Immature natural killer cell (primary cell): ENCODE measurements around the gene IDUA. TPM values are rescaled to one million over a fixed set of nuclear protein-coding genes. Genes with fewer than 3 reads are reported as not detected.

Source experiments
- DNase-seq, 3 donors: peaks; one replicate each; pipeline ENCODE4 v3.0.0; 2022; ENCODE audit warnings: mixed read lengths in 1 of 3
- H3K27ac Mint-ChIP-seq, 6 donors: one replicate each; pipeline ENCODE4 v1.8.0; 2020; ENCODE audit warnings: mixed read lengths in 6 of 6, mild to moderate bottlenecking in 5 of 6, inconsistent platforms in 4 of 6, moderate library complexity in 3 of 6
- H3K27me3 Mint-ChIP-seq, 3 donors: one replicate each; pipeline ENCODE4 v1.8.0; 2020 to 2021; ENCODE audit warnings: low read depth in 3 of 3, mild to moderate bottlenecking in 3 of 3, mixed read lengths in 3 of 3, moderate library complexity in 3 of 3, inconsistent platforms in 1 of 3
- H3K36me3 Mint-ChIP-seq, 3 donors: one replicate each; pipeline ENCODE4 v1.8.0; 2020; ENCODE audit warnings: mixed read lengths in 3 of 3, inconsistent platforms in 2 of 3, mild to moderate bottlenecking in 2 of 3
- H3K4me1 Mint-ChIP-seq, 2 donors: one replicate each; pipeline ENCODE4 v1.8.0; 2020; ENCODE audit warnings: inconsistent platforms in 2 of 2, mild to moderate bottlenecking in 2 of 2, mixed read lengths in 2 of 2, moderate library complexity in 1 of 2
- H3K4me3 Mint-ChIP-seq, 5 donors: one replicate each; pipeline ENCODE4 v1.8.0; 2020; ENCODE audit warnings: mild to moderate bottlenecking in 5 of 5, mixed read lengths in 5 of 5, inconsistent platforms in 3 of 5, moderate library complexity in 3 of 5
- H3K9me3 Mint-ChIP-seq, 6 donors: one replicate each; pipeline ENCODE4 v1.8.0; 2020; ENCODE audit warnings: mild to moderate bottlenecking in 6 of 6, mixed read lengths in 6 of 6, inconsistent platforms in 4 of 6, moderate library complexity in 3 of 6
- polyA plus RNA-seq, 3 donors: library from polyadenylated mRNA; unstranded; fragments of 300-500 nt; fragmentation: Illumina TruSeq; gene quantifications; one replicate each; pipeline ENCODE4 v1.2.3, GENCODE V29; 2021

IDUA gene
- polyA plus RNA-seq, 3 donors from 2014 or later: 5.6 to 12.2 (median 6.3) TPM

DNA sequence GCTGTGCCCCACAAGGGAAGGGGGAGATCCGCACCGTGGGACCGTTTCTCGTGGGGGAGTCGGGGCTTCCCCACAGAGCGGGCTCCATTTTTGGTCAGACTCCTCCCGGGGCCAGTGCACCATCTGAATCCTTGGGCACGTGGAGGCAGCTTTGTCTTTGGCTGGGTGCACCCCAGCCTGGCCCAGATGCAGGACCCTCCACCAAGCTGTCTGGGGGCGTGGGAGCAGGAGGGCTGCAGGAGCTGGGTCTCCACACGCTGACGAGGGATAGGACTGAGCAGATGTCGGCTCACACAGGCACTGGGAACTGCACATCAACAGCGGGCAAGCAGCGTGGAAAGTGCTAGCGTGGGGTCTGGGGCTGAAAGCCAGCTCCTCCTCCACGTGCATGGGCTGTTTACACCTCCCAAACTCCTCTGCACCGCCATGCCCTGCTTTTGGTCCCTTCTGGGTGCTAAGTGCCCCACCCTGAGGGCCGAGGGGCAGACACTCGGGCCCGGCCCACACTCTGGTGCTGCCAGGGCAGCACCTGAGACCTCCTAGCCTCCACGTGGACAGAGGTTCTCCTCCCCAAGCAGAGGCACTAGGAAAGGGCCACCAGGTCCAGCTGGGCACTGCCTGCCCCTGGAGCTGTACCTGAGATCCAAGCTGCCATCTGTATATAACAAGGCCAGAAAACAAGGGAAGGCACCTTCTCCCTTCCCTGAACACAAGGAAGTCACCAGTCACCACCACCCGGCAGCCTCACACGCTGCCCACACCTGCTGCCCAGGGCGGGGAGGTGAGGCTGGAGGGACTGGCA is 27.3 kb upstream of the IDUA start:
- H3K4me1 Mint-ChIP-seq: peaks cover 0 to 3% of the 10 kb centered on the region in 2 donors
- H3K36me3 Mint-ChIP-seq: peaks cover 0 to 8% (median 7%) of the 10 kb centered on the region in 3 donors
- H3K9me3 Mint-ChIP-seq: peaks cover 0 to 2% (median 0%) of the 10 kb centered on the region in 6 donors
- peaks cover 0 to 10% (median 2%) of the 10 kb centered on the region in 3 donors for H3K27me3 Mint-ChIP-seq
- DNase-seq: no peak
- H3K4me3 Mint-ChIP-seq: no peak overlapping the region
- peak overlapping the region in 2 of 6 donors; percentile 23 to 61 for H3K27ac Mint-ChIP-seq

DNA sequence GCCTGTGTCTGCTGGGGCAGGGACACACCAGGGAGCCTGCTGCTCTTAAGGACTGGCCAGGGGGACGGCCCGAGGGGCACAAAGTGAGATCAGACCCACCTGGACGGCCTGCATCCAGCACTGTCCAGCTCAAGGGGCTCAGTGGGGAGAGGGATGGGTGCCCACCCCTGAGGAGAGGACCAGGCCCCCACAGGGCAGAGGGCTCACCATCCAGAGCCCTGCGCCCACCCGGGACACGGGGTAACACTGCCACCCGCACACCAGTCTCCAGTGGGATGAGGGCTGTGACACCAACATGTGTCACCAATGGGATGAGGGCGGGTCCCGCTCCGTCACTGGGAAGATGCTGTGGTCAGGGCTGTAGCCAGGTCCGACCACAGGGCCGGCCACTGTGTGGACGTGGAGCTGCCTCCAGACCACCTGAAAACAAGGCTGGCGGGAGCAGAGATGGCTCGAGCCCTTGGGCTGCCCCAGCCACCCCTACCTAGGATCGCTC is 26.7 kb upstream of the IDUA start:
- Mint-ChIP-seq H3K9me3 (peaks cover 0 to 2% (median 0%) of the 10 kb centered on the region in 6 donors), H3K27me3 (peaks cover 0 to 10% (median 2%) of the 10 kb centered on the region in 3 donors), H3K4me1 (peaks cover 0 to 3% of the 10 kb centered on the region in 2 donors), H3K36me3 (peaks cover 0 to 5% (median 3%) of the 10 kb centered on the region in 3 donors), H3K27ac (no peak overlapping the region), H3K4me3 (no peak overlapping the region)
- DNase-seq: no peak

DNA sequence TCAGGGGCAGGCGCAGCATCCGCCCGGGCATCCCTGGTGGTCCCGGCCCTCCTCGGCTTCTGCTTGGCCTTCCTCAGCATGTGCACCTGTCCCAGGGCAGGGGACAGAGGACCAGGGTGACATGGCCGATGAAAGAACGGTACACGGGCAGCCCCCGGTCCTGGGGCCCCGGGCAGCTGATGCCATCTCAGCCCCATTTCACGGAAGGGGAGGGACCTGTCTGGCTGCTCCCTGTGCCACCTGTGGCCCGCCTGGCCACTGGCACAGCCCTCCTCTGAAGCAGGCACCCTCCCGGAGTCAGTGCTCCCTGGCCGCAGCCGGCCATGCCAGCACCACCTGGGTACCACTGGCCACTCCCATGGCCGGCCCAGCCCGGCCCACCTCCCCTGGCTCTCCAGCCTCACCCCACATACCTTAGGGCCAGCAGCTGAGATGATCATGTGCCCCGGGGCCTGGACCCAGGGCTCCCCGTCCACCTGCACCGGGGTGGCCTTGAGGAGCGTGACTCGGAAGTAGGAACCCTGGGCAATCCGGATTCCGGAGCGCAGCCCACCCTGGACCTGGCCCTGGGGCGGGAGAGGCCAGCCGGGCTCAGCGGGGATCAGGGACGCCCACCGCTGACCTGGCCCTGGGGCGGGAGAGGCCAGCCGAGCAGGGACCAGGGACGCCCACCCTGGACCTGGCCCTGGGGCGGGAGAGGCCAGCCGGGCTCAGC is 26.1 kb upstream of the IDUA start:
- DNase-seq: no peak
- no peak overlapping the region for H3K4me3 Mint-ChIP-seq
- H3K27ac Mint-ChIP-seq: no peak overlapping the region
- H3K4me1 Mint-ChIP-seq: peaks cover 0 to 3% of the 10 kb centered on the region in 2 donors
- peaks cover 0 to 2% (median 0%) of the 10 kb centered on the region in 6 donors for H3K9me3 Mint-ChIP-seq
- peaks cover 0 to 10% (median 2%) of the 10 kb centered on the region in 3 donors for H3K27me3 Mint-ChIP-seq
- peaks cover 0 to 5% (median 3%) of the 10 kb centered on the region in 3 donors for H3K36me3 Mint-ChIP-seq

DNA sequence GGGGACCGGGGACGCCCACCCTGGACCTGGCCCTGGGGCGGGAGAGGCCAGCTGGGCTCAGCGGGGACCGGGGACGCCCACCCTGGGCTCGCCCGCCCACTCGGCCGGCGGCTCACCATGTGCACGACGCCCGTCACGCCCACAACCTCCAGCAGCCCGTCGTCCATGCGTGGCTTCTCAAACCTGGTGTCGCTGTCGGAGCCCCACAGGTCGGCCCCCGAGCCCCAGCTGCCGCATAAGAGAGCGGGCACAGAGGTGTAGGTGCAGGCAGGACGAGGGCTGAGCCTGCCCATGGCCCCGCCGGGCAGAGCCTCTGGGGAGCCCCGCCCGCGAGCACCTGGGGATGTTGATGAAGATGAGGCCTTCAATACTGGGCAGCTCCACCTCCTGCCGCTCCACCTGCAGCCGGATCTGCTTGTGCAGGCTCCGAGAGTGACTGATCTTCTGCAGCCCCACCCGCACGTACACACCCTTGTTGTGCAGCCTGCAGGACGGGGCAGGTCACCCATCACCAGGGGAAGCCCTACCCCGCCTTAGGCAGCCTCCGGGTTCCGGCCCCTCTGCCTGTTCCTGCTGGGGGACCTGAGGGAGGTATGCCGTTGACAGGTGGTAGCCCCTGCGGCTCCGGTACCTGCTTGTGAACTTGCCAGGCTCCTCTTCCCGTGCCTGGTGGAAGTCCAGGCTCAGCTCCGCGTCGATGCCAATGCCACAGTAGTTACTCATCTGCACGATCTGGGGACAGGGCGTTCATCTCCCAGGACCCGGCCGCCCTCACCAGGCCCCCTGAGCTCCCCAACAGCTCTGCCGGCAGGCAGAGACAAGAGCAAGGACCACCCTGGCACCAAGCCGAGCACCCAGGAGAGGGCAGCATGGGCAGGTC is 25.3 kb upstream of the IDUA start:
- H3K9me3 Mint-ChIP-seq: peaks cover 0 to 2% (median 0%) of the 10 kb centered on the region in 6 donors
- no peak for DNase-seq
- peak overlapping the region in 1 of 6 donors; percentile 13 for H3K27ac Mint-ChIP-seq
- H3K36me3 Mint-ChIP-seq: peaks cover 0 to 5% (median 2%) of the 10 kb centered on the region in 3 donors
- peaks cover 0 to 12% (median 2%) of the 10 kb centered on the region in 3 donors for H3K27me3 Mint-ChIP-seq
- no peak overlapping the region for H3K4me3 Mint-ChIP-seq
- H3K4me1 Mint-ChIP-seq: peaks cover 0 to 3% of the 10 kb centered on the region in 2 donors

DNA sequence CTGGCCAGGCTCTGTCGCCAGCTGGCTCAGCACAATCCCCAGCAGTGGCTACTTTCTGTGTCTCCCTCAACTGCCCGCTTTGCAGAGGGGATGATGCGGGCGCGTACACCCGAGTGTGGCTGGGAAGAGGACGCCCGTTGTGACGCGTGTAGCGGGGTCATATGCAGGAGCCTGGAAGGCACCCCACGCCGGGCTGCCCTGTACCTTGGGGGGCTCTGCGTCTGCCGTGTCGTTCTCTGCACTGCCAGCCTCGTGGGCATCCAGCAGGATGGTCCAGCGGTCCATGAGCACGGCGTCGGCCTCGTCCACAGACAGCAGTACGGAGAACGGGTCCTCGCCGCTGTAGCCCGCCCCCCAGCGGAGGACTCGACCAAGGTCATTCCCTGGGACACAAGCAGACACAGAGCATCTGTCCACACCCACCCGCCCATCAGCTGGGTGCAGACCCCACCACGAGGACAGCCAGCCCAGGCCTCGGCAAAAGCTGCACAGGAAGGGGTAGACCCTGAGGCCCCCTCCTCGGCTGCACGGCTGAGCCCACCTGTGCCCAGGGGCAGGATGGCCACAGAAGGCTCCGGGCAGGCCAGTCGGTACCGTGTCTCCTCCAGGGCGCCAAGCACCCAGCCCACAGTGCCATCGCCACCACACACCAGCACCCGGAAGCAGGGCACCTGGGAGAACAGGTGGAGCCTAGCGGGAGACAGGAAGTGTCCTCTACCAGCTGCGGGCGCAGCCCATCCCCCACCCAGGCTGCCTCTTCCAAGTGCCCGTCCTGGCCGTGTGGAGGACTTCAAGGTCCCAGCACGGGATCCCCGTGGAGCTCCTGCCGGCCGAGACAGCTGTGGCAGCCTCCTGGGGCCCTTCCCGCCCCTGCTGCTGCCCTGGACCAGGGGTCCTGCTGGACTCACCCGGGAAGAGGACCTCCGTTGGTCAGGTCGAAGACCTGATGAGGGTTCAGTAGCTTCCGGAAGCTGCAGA is 24.3 kb upstream of the IDUA start:
- Mint-ChIP-seq H3K4me1 (peaks cover 0 to 3% of the 10 kb centered on the region in 2 donors), H3K4me3 (no peak overlapping the region), H3K27ac (peak overlapping the region in 1 of 6 donors; percentile 13), H3K36me3 (peaks cover 0 to 5% (median 0%) of the 10 kb centered on the region in 3 donors), H3K9me3 (peaks cover 0 to 2% (median 0%) of the 10 kb centered on the region in 6 donors), H3K27me3 (peaks cover 0 to 11% (median 2%) of the 10 kb centered on the region in 3 donors)
- no peak for DNase-seq

DNA sequence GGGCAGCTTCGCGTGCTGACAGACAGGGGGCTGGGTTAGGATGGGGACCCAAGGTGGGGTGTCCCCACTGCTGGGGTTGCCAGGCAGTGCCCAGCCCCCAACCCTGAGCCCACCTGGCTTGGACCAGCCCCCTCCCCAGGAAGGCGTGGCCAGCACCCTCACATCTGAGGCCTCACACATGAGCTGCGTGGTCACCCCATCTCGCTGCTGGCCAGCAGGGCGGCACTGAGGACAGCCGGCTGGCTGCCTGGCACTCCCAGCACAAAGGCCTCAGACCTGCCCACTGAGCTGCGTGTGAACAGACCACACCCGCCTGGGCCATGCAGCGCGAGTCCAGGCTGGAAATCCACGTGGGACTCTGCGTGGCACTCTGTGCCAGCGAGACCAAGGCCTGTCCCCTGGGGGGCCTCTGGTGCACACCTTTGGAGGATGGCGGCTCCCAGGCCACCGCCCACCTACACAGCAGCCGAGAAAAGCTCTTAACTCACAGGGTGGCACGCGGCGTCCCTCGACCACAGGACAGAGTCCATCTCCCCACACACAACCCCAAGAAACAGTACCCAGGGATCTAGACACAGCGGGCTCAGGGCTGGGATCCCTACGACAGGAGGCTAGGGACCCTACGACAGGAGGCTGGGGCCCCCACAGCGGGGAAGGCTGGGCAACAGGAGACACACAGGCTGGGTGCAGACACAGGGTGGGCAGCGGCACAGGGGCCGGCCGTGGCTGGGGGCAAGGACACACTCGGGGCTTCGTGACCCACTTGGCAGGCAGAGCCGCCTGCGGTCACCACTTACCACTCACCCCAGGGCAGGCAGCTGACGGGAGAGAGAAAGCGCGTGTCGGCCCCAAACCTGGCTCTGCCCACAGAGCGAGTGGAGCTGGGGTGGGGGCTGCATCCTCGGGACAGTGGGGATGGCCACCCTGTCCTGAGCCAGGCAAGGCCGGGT is 23.3 kb upstream of the IDUA start:
- Mint-ChIP-seq H3K4me3 (no peak overlapping the region), H3K36me3 (peaks cover 0 to 4% (median 0%) of the 10 kb centered on the region in 3 donors), H3K9me3 (peaks cover 0 to 2% (median 0%) of the 10 kb centered on the region in 6 donors), H3K27ac (peak overlapping the region in 1 of 6 donors; percentile 26), H3K27me3 (peaks cover 0 to 9% (median 2%) of the 10 kb centered on the region in 3 donors), H3K4me1 (peaks cover 0 to 3% of the 10 kb centered on the region in 2 donors)
- no peak for DNase-seq

DNA sequence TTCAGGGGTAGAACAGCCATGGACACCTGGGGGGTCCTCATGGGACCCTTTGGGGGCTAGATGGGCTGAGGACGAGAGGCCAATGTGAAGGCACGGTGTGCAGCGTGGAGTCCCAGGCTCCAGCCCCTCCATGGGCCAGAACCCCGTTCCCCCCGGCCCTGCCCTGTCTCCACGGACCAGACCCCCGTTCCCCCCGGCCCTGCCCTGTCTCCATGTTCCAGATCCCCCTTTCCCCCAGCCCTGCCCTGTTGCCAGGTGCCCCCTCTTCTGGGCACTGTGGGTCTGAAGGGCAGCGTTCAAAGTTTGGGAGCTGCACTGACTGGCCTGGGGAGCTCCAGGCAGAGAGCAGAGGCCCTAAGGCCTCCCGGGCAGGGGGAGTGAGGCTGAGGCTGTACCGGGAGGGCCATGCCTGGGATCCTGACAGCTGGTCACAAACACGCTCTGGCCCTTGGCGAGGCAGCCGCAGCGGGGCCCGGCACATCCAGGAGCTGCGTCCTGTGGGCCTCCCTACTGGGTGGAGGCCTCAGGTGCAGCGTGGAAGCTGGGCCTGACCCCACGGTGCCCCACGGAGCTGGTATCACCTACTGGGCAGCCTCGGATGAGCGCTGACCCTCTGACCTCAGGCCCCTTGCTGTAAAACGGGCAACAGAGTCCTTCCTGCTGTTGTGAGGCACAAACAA is 22.4 kb upstream of the IDUA start:
- Mint-ChIP-seq H3K4me3 (no peak overlapping the region), H3K36me3 (no peaks in the 10 kb centered on the region), H3K27ac (no peak overlapping the region), H3K4me1 (peaks cover 4% of the 10 kb centered on the region in 2 donors), H3K9me3 (peaks cover 0 to 2% (median 0%) of the 10 kb centered on the region in 6 donors), H3K27me3 (peaks cover 0 to 9% (median 0%) of the 10 kb centered on the region in 3 donors)
- no peak for DNase-seq

DNA sequence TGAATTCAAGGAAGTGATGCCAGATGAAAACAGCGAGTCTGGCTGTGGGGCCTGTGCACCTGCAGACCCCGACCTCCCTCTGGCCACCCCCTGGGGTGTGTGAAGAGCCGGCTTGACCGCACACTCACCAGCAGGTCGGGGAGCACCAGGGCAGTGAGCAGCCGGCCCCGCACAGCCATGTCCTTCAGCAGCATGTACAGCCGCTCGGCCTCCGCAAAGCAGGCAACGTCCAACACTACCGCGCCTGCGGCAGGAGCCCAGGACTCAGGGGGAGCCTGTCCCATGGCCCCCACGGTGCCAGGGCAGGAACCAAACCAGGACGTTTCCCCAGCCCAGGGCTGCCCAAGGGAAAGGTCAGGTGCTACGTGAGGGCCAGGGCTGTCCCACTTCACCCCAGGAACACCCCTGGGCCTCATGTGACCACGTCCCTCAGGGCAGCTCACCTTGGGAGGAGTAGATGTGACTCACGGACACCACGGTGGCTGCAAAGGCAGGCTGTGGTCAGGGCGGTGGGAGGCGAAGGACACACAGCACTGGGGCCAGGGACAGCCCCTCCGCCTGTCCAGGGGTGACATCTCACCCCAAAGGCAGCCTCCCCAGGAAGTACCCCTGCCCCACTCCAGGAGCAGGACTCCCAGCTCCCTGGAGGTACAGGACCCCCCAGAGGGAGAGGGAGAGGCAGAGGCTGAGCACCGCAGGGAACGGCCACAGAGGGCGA is 21.6 kb upstream of the IDUA start:
- Mint-ChIP-seq H3K4me1 (peaks cover 12% of the 10 kb centered on the region in 2 donors), H3K36me3 (no peaks in the 10 kb centered on the region), H3K9me3 (peaks cover 0 to 2% (median 0%) of the 10 kb centered on the region in 6 donors), H3K27ac (no peak overlapping the region), H3K27me3 (peaks cover 0 to 10% (median 1%) of the 10 kb centered on the region in 3 donors), H3K4me3 (no peak overlapping the region)
- no peak for DNase-seq

DNA sequence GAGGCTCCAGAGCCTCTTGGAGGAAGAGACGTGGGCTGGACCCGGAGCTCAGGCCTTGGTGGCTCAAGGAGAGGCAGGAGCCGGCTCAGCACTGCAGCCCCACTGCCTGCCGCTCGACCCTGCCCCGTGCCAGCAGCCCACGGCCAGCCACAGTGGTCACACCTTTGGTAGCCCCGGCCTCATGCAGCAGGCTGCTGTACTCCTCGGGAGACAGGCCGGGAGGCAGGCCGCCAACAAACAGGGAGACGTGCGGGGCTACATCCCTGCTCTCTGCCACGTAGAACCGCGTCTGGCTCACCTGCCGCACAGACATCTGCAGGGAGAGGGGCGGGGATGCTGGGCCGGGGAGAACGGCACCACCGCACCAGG is 21.1 kb upstream of the IDUA start:
- H3K27ac Mint-ChIP-seq: no peak overlapping the region
- peaks cover 0 to 2% (median 0%) of the 10 kb centered on the region in 6 donors for H3K9me3 Mint-ChIP-seq
- peaks cover 5 to 15% (median 6%) of the 10 kb centered on the region in 3 donors for H3K27me3 Mint-ChIP-seq
- peaks cover 17% of the 10 kb centered on the region in 2 donors for H3K4me1 Mint-ChIP-seq
- no peaks in the 10 kb centered on the region for H3K36me3 Mint-ChIP-seq
- DNase-seq: no peak
- no peak overlapping the region for H3K4me3 Mint-ChIP-seq

DNA sequence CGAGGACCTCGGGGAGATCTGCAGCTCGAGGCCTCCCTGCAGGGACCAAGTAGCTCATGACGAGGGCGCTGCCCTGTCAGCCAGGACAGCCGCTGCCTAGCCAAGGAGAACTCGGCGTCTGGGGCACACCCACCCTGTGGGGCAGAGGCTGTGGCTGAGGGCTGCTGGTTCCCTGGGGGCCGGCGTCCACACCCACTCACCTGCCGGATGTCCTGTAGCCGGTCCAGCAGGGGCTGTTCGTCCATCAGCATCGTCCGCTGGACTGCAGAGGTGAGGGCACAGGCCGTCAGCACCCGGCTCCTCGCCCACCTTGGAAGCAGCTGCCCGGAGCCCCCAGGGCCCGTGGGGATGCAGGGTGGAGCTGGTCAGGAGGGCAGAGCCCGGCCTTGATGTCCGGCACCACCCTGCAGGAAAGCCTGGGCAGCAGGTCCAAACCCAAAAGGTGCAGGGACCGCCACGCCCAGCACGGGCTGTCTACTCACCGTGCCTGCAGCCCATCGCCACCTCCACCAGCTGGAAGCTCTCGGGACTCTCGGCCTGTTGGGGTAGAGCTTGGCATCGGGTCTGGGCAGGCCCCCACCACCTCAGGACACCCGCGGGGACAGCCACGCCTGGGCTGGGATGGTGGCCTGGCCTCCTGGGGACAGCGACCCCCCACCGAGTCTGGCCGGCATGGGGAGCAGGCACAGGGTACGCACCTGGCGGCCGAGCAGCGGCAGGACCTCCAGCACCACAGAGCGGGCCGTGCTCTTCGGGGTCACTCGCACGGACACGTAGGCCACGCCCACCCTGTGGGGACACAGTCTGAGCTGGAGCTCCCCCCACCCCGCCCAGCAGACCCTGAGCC is 20.4 kb upstream of the IDUA start:
- peaks cover 0 to 2% (median 0%) of the 10 kb centered on the region in 6 donors for H3K9me3 Mint-ChIP-seq
- peaks cover 11 to 21% (median 12%) of the 10 kb centered on the region in 3 donors for H3K27me3 Mint-ChIP-seq
- DNase-seq: no peak
- H3K4me3 Mint-ChIP-seq: no peak overlapping the region
- H3K27ac Mint-ChIP-seq: no peak overlapping the region
- no peaks in the 10 kb centered on the region for H3K36me3 Mint-ChIP-seq
- peaks cover 24% of the 10 kb centered on the region in 2 donors for H3K4me1 Mint-ChIP-seq
